Activated CD4-positive, alpha-beta memory T cell treated with anti-CD3 and anti-CD28 coated beads, Interleukin-2, amount 10 ng/mL, durations not matched to agents 7 days and 5 days (primary cell): ENCODE results near the gene CDIPT. TPM values are rescaled to one million over a fixed set of nuclear protein-coding genes. Genes with fewer than 3 reads are reported as not detected.
"Not testable (repeated sequence)": the region's sequence is repeated elsewhere in the genome, so short reads cannot be mapped to it uniquely, and the experiment has no call there.

Experiments used
- CTCF ChIA-PET: fragments of 350-600 bp; sonication (Branson Sonifier 250); formaldehyde crosslinking; loops from one replicate; lab custom pipeline; 2021; ENCODE audit warnings: antibody characterized with exemption, inconsistent platforms; lab: Charles Lee
- POLR2A ChIA-PET: fragments of 350-600 bp; sonication (Branson Sonifier 250); formaldehyde crosslinking; loops from one replicate; lab custom pipeline; 2021; ENCODE audit warnings: antibody characterized with exemption; lab: Charles Lee
- DNase-seq: peaks from one replicate; pipeline ENCODE4 v3.0.0-alpha.2; 2020
- H3K27ac Mint-ChIP-seq: one replicate; pipeline ENCODE4 v1.8.0; 2021; ENCODE audit warnings: mild to moderate bottlenecking, mixed read lengths
- H3K27me3 Mint-ChIP-seq: one replicate; pipeline ENCODE4 v1.8.0; 2021; ENCODE audit warnings: mixed read lengths
- H3K36me3 Mint-ChIP-seq: one replicate; pipeline ENCODE4 v1.8.0; 2021; ENCODE audit warnings: low read depth, mixed read lengths
- H3K4me1 Mint-ChIP-seq: one replicate; pipeline ENCODE4 v1.8.0; 2021; ENCODE audit warnings: mixed read lengths
- H3K4me3 Mint-ChIP-seq: one replicate; pipeline ENCODE4 v1.8.0; 2021; ENCODE audit warnings: mild to moderate bottlenecking, mixed read lengths
- H3K9me3 Mint-ChIP-seq: one replicate; pipeline ENCODE4 v1.8.0; 2021; ENCODE audit warnings: mixed read lengths
- total RNA-seq, 2 experiments: library from RNA; stranded (reverse); gene quantifications; one replicate each; pipeline ENCODE4 v1.2.3, GENCODE V29; 2021

CDIPT gene
- total RNA-seq, 2 experiments from 2014 or later: 60.0 to 63.2 TPM

GRCh38 chr16:29892458-29892813, 29.4 kb upstream of the CDIPT start:
- ChIA-PET POLR2A (no interaction called here), CTCF (no interaction called here)
- Mint-ChIP-seq H3K27ac (no peak overlapping the region), H3K9me3 (no peaks in the 10 kb centered on the region), H3K4me1 (no peaks in the 10 kb centered on the region), H3K27me3 (peaks cover 8% of the 10 kb centered on the region), H3K4me3 (no peak overlapping the region), H3K36me3 (no peaks in the 10 kb centered on the region)
- no peak for DNase-seq

GRCh38 chr16:29891525-29892457, 28.8 kb upstream of the CDIPT start:
- Mint-ChIP-seq H3K4me1 (no peaks in the 10 kb centered on the region), H3K4me3 (no peak overlapping the region), H3K36me3 (no peaks in the 10 kb centered on the region), H3K27ac (no peak overlapping the region), H3K27me3 (peaks cover 5% of the 10 kb centered on the region), H3K9me3 (no peaks in the 10 kb centered on the region)
- DNase-seq: no peak
- POLR2A ChIA-PET: no interaction called here
- CTCF ChIA-PET: no interaction called here

GRCh38 chr16:29889372-29889771, 26.3 kb upstream of the CDIPT start:
- H3K4me3 Mint-ChIP-seq, H3K27ac Mint-ChIP-seq, POLR2A ChIA-PET, H3K36me3 Mint-ChIP-seq, H3K9me3 Mint-ChIP-seq, CTCF ChIA-PET, DNase-seq, H3K27me3 Mint-ChIP-seq, H3K4me1 Mint-ChIP-seq: not testable (repeated sequence)

DNA sequence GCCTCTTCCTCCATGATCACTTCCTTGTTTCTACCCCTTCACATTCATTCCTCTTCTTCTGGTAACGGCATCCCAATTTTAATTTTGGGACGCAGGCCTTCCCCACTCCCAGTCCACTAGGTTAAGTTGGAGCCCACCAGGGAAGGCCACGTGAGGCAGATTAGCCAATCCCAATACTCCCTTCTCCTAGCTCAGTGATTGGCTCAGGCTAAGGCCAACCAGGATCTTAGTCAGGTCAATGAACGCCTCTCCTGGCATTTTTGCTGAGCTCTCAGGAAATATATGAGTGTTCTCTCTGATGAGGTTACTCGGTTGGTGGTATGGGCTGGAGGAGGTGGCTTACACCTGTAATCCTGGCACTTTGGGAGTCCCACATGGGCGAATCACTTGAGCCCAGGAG, 21.0 kb upstream of the CDIPT start:
- H3K4me1 Mint-ChIP-seq: no peaks in the 10 kb centered on the region
- no peaks in the 10 kb centered on the region for H3K36me3 Mint-ChIP-seq
- no peak overlapping the region for H3K27ac Mint-ChIP-seq
- H3K4me3 Mint-ChIP-seq: no peak overlapping the region
- ChIA-PET CTCF (no interaction called here), POLR2A (interaction anchor here (0.9 kb wide), 1 partner anchor 89 kb away, joined by 3 read pairs; the partner anchor contains the start of gene TAOK2)
- no peaks in the 10 kb centered on the region for H3K9me3 Mint-ChIP-seq
- no peak for DNase-seq
- H3K27me3 Mint-ChIP-seq: peaks cover 8% of the 10 kb centered on the region

- Mint-ChIP-seq H3K36me3 (no peaks in the 10 kb centered on the region), H3K27ac (no peak overlapping the region), H3K9me3 (no peaks in the 10 kb centered on the region), H3K4me1 (peaks cover 16% of the 10 kb centered on the region), H3K27me3 (peaks cover 30% of the 10 kb centered on the region), H3K4me3 (no peak overlapping the region)
- ChIA-PET POLR2A (no interaction called here), CTCF (interaction anchor here (0.5 to 0.9 kb wide), 4 partner anchors 11 to 190 kb away, joined by 3 to 4 read pairs (median 3); no protein-coding TSS in a partner anchor)
- DNase-seq: no peak
Measured at GRCh38 chr16:29881050-29881449, 18.0 kb upstream of the CDIPT start.

DNA sequence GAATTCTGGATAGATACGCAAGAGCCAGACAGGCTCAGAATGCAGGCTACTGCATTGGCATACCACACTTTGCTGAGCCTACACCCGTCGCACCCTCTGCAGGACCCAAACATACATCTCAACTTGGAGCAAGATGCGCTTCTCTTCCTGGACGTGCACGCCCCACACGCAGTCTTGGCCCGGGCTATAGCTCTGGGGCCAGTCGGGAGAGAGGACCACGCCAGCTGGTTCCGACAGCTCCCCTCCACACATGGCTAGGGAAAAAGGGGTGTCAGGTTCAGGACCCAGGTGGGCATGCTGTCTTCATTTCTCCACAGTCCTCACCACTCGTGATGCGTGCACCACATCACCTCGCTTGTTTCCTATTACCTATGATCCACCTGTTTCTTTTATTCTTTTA, 15.1 kb upstream of the CDIPT start:
- Mint-ChIP-seq H3K27ac (no peak overlapping the region), H3K9me3 (no peaks in the 10 kb centered on the region), H3K4me3 (no peak overlapping the region), H3K36me3 (no peaks in the 10 kb centered on the region), H3K4me1 (peaks cover 16% of the 10 kb centered on the region), H3K27me3 (peaks cover 34% of the 10 kb centered on the region)
- POLR2A ChIA-PET: interaction anchor here (1.3 kb wide), 1 partner anchor 71 kb away, joined by 3 read pairs; no protein-coding TSS in a partner anchor
- CTCF ChIA-PET: interaction anchor here (1.5 kb wide), 1 partner anchor 88 kb away, joined by 4 read pairs; the partner anchor contains the start of gene KIF22
- no peak for DNase-seq

- peaks cover 31% of the 10 kb centered on the region for H3K27me3 Mint-ChIP-seq
- no peak overlapping the region for H3K27ac Mint-ChIP-seq
- H3K4me3 Mint-ChIP-seq: peak overlapping the region; percentile 18
- H3K36me3 Mint-ChIP-seq: no peaks in the 10 kb centered on the region
- ChIA-PET POLR2A (interaction anchor here (1.1 to 1.3 kb wide), 2 partner anchors 22 to 70 kb away, joined by 3 read pairs; partner anchors contain the start of gene SEZ6L2), CTCF (interaction anchor here (1.5 kb wide), 1 partner anchor 87 kb away, joined by 4 read pairs; the partner anchor contains the start of gene KIF22)
- peaks cover 16% of the 10 kb centered on the region for H3K4me1 Mint-ChIP-seq
- DNase-seq: peak; percentile 66
- H3K9me3 Mint-ChIP-seq: no peaks in the 10 kb centered on the region
Measured at GRCh38 chr16:29877266-29877961, 14.4 kb upstream of the CDIPT start.

DNA sequence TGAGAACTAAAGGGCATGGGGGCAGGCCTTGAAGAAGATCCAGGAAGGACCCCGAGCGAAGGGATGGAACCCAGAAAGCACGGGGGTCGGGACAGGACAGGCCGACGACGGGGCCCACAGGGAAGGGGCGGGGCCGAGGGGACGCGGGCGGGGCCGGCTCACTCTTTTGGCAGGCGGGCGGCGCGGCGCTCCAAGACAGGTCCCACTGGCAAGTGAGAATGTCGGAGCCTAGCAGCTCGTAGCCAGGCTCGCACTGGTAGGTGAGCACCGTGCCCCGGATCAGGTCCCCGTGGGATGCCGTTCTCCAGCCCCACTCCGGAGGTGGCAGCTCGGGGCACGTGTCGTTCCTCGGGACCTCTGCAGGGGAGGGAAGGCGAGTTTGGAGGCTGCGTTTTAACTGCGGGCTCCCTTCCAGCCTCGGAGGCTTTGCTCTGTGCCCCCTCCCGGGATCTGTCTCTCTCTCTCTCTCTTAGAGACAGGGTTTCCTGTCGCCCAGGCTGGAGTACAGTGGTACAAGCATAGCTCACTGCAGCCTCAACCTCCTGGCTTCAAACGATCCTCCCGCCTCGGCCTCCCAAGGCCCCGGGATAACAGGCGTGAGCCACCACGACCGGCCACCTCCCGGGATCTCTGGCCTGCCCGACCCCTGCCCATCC, 13.7 kb upstream of the CDIPT start:
- CTCF ChIA-PET: interaction anchor here (1.5 kb wide), 1 partner anchor 87 kb away, joined by 4 read pairs; the partner anchor contains the start of gene KIF22
- POLR2A ChIA-PET: interaction anchor here (1.1 to 1.3 kb wide), 2 partner anchors 23 to 70 kb away, joined by 3 read pairs; partner anchors contain the start of gene SEZ6L2

DNA sequence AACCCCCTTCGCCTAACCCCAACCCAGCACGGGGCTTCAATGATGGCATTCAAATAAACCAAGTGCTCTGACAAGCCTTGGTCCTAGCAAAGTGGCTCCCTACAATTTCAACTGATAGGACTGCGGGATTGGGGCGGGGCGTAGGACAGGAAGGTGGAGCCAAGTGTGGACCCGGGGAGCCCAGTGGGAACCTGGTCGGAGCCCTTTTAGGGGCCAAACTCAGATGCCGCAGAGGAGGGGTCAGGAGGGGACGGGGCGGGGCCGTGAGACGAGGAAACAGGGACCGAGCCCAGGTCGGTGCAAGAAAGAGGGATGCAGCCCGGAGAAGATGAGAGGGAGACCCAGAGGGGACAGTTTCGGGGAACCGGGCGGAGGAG, 13.2 kb upstream of the CDIPT start:
- Mint-ChIP-seq H3K27ac (no peak overlapping the region), H3K9me3 (no peaks in the 10 kb centered on the region), H3K4me3 (peak overlapping the region; percentile 41), H3K4me1 (peaks cover 16% of the 10 kb centered on the region), H3K27me3 (peaks cover 31% of the 10 kb centered on the region), H3K36me3 (no peaks in the 10 kb centered on the region)
- POLR2A ChIA-PET: no interaction called here
- DNase-seq: no peak
- CTCF ChIA-PET: no interaction called here

More for the DNA sequence above, 13.7 kb upstream of the CDIPT start:
- peak; percentile 44 for DNase-seq
- Mint-ChIP-seq H3K36me3 (no peaks in the 10 kb centered on the region), H3K27me3 (peaks cover 31% of the 10 kb centered on the region), H3K4me1 (peaks cover 16% of the 10 kb centered on the region), H3K4me3 (peak overlapping the region; percentile 41), H3K27ac (no peak overlapping the region), H3K9me3 (no peaks in the 10 kb centered on the region)

- Mint-ChIP-seq H3K27me3 (peaks cover 31% of the 10 kb centered on the region), H3K27ac (no peak overlapping the region), H3K4me1 (peaks cover 16% of the 10 kb centered on the region), H3K4me3 (no peak overlapping the region), H3K9me3 (no peaks in the 10 kb centered on the region), H3K36me3 (no peaks in the 10 kb centered on the region)
- ChIA-PET CTCF (interaction anchor here (0.5 kb wide), 1 partner anchor 181 kb away, joined by 6 read pairs; no protein-coding TSS in a partner anchor), POLR2A (no interaction called here)
- no peak for DNase-seq
Measured at GRCh38 chr16:29875206-29875605, 12.2 kb upstream of the CDIPT start.

- Mint-ChIP-seq H3K36me3 (no peaks in the 10 kb centered on the region), H3K27ac (no peak overlapping the region), H3K27me3 (peaks cover 26% of the 10 kb centered on the region), H3K4me3 (no peak overlapping the region), H3K4me1 (peaks cover 16% of the 10 kb centered on the region), H3K9me3 (no peaks in the 10 kb centered on the region)
- DNase-seq: no peak
- CTCF ChIA-PET: no interaction called here
- POLR2A ChIA-PET: interaction anchor here (1.2 kb wide), 1 partner anchor 120 kb away, joined by 3 read pairs; no protein-coding TSS in a partner anchor
Measured at GRCh38 chr16:29873319-29873718, 10.3 kb upstream of the CDIPT start.

DNA sequence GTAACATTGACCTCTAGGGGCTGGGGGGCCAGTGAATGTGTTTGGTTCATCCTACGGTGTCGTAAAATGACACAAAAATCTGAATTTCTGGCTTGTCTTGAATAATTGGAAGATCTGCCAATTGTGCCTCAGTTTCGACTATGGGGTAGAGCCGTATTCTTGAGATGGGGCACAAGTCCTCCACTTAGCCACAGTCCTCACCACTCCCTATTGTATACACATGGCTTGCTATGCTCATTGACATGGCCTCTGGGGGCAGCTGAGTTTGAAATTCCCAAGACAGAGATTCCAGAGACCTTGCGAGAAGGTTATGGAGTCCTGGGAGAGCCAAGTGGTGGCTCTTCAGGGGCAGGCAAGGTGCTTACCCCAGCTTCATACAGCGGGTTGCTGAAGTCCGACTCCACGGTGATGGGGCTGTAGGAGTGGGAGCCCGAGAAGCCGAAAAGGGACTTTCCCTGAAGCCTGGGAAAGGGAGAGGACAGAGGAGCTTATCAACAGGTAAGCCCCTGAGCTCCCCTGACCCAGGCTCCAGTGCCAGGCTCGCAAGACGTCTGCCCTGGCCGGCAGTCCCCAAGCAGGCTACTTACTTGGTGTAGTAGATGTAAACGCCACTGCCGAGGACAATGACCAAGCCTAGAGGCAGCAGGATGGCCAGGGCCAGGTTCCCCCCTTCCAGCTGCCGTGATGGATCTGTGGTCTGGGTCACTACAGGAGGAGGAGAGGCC, 9.0 kb upstream of the CDIPT start:
- POLR2A ChIA-PET: interaction anchor here (1.2 kb wide), 1 partner anchor 122 kb away, joined by 3 read pairs; no protein-coding TSS in a partner anchor

More for the DNA sequence above, 9.0 kb upstream of the CDIPT start:
- Mint-ChIP-seq H3K36me3 (no peaks in the 10 kb centered on the region), H3K9me3 (no peaks in the 10 kb centered on the region), H3K4me1 (peaks cover 10% of the 10 kb centered on the region), H3K27me3 (peaks cover 12% of the 10 kb centered on the region), H3K4me3 (no peak overlapping the region), H3K27ac (no peak overlapping the region)
- no peak for DNase-seq
- CTCF ChIA-PET: no interaction called here
